GM06990 (cell line): ENCODE data around the gene CD81.

Experiments used
- DNase-seq: peaks from one replicate; pipeline ENCODE4 v3.0.0-alpha.2; 2011; ENCODE audit not compliant: insufficient read length; ENCODE audit errors: extremely low read depth
- H3K27me3 ChIP-seq: replicated peaks from 2 replicates; pipeline ENCODE4 v1.6.0; 2011; ENCODE audit warnings: low read length; ENCODE audit not compliant: control insufficient read depth, insufficient read depth
- H3K36me3 ChIP-seq: 2 replicates; pipeline ENCODE4 v1.5.1; 2011; ENCODE audit warnings: low read length; ENCODE audit not compliant: control insufficient read depth, insufficient read depth
- H3K4me3 ChIP-seq: replicated peaks from 2 replicates; pipeline ENCODE4 v1.5.1; 2011; ENCODE audit warnings: low read depth, mild to moderate bottlenecking, control low read depth, low read length
- TF ChIP-seq, protein P1 (sequence below): IDR thresholded peaks from 2 replicates; pipeline ENCODE4 v1.5.1; 2011; ENCODE audit warnings: low read length, control low read depth, mild to moderate bottlenecking, inconsistent platforms; ENCODE audit not compliant: insufficient read depth, poor library complexity, severe bottlenecking

Gene CD81

DNA sequence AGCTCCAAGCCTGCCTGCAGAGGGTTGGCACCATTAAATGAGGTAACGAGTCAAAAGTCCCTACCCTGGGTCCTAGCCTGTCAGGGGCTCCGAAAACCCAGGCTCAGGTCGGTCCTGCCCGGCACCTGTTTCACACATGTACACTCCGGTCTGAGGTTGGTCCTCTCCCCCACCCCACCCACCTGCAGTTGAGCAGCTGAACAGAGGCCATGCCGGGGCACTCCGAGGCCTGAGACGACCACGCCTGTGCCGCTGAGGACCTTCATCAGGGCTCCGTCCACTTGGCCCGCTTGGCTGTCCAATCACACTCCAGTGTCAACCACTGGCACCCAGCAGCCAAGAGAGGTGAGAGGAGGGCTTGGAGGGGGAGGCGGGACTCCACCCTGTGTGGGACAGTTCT lies 25.0 kb downstream of the CD81 start:
- TF ChIP-seq, protein P1, sequence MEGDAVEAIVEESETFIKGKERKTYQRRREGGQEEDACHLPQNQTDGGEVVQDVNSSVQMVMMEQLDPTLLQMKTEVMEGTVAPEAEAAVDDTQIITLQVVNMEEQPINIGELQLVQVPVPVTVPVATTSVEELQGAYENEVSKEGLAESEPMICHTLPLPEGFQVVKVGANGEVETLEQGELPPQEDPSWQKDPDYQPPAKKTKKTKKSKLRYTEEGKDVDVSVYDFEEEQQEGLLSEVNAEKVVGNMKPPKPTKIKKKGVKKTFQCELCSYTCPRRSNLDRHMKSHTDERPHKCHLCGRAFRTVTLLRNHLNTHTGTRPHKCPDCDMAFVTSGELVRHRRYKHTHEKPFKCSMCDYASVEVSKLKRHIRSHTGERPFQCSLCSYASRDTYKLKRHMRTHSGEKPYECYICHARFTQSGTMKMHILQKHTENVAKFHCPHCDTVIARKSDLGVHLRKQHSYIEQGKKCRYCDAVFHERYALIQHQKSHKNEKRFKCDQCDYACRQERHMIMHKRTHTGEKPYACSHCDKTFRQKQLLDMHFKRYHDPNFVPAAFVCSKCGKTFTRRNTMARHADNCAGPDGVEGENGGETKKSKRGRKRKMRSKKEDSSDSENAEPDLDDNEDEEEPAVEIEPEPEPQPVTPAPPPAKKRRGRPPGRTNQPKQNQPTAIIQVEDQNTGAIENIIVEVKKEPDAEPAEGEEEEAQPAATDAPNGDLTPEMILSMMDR, result no peak
- Histone ChIP-seq H3K4me3 (no peak overlapping the region; the same call in 1 of the 2 replicates), H3K36me3 (peaks cover 15% of the 10 kb centered on the region), H3K27me3 (no peaks in the 10 kb centered on the region)
- no peak for DNase-seq

DNA sequence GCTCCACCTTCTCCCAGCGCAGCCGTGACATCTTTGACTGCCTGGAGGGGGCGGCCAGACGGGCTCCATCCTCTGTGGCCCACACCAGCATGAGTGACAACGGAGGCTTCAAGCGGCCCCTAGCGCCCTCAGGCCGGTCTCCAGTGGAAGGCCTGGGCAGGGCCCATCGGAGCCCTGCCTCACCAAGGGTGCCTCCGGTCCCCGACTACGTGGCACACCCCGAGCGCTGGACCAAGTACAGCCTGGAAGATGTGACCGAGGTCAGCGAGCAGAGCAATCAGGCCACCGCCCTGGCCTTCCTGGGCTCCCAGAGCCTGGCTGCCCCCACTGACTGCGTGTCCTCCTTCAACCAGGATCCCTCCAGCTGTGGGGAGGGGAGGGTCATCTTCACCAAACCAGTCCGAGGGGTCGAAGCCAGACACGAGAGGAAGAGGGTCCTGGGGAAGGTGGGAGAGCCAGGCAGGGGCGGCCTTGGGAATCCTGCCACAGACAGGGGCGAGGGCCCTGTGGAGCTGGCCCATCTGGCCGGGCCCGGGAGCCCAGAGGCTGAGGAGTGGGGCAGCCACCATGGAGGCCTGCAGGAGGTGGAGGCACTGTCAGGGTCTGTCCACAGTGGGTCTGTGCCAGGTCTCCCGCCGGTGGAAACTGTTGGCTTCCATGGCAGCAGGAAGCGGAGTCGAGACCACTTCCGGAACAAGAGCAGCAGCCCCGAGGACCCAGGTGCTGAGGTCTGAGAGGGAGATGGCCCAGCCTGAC lies 26.0 kb downstream of the CD81 start:
- peaks cover 13% of the 10 kb centered on the region for H3K36me3 ChIP-seq

DNA sequence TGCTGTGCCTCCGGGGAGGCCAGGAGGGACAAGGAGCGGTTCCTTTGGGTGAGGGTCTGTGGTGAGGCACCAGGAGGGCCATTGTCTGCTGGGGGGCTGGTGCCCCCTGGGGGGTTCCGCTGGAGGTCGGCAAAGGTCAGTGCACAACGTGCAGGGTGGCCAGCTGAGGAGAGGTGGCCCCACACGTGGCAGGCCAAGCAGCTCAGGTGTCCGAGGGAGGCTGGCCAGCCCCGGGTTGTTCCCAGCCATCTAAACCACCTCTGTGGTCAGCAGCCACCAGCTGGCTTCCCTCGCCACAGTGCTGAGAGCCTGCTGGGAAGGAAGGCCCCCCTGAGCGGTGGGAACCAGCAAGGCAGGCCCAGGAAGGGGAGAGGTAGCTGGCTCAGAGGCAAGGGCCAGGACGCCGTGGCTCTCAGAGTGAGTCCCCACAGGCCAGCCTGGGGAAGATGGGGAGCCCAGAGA lies 27.7 kb downstream of the CD81 start:
- TF ChIP-seq, protein P1, result no peak
- Histone ChIP-seq H3K27me3 (no peaks in the 10 kb centered on the region; the same call in 1 of the 2 replicates), H3K4me3 (no peak overlapping the region), H3K36me3 (peaks cover 12% of the 10 kb centered on the region)
- no peak for DNase-seq

More for the DNA sequence above, 26.0 kb downstream of the CD81 start:
- TF ChIP-seq, protein P1, result no peak
- H3K4me3 ChIP-seq, result no peak overlapping the region
- DNase-seq, result no peak
- H3K27me3 ChIP-seq, result no peaks in the 10 kb centered on the region

DNA sequence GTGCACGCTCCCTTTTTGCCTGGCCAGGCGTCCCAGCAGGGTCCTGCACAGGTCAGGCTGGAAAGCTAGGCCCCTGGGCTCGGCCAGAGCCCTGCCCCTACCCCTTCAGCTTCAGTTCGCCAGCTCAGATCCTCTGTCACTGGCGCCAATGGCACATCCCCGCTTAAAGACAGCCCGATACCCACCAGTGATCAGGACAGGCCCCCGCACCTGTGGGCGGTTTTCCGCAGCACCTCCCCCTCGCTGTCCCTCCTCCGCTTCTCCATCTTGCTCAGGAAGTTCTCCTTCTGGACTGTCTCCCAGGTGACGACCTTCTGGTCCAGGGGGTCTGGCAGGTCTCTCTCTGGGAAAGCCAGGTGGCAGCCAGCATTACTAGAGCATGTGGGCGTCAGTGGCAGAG lies 29.3 kb downstream of the CD81 start:
- Histone ChIP-seq H3K36me3 (peaks cover 12% of the 10 kb centered on the region), H3K27me3 (no peaks in the 10 kb centered on the region; the same call in 1 of the 2 replicates), H3K4me3 (no peak overlapping the region)
- no peak for DNase-seq
- TF ChIP-seq, protein P1, result no peak

DNA sequence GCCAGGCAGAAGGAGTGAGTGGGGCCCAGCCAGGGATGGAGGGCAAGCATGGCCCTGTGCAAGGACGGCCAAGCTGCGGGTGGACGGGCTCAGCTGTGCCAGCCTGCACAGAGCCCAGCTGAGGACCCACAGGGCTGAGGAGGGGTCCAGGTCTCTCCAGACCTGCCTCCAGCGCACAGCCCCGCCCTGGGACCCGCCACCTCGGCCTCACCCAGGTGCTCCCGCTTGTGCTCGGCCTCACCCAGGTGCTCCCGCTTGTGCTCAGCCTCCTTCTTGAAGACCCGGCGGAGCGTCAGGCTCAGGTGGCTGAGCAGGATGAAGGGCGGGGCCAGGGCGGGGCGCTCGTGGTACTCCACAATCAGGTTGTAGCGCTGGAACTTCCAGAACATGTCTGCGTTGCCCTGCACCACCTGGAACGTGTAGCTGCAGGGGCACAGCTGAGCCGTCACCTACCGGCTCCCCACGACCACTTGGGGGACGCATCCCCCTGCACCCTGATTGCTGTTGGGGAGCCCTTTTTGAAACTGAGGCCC lies 29.8 kb downstream of the CD81 start:
- no peak for DNase-seq
- H3K36me3 ChIP-seq, result peaks cover 12% of the 10 kb centered on the region
- H3K27me3 ChIP-seq, result no peaks in the 10 kb centered on the region; the same call in 1 of the 2 replicates
- H3K4me3 ChIP-seq, result no peak overlapping the region
- TF ChIP-seq, protein P1, result no peak
